ENCODE results near the gene HSDL2. TPM values are rescaled to one million over a fixed set of nuclear protein-coding genes. Genes with fewer than 3 reads are reported as not detected.
"Not testable (repeated sequence)": the region's sequence is repeated elsewhere in the genome, so short reads cannot be mapped to it uniquely, and the experiment has no call there.

The HSDL2 gene
- total RNA-seq, 1 donor from 2014 or later, result 21.6 TPM

DNA sequence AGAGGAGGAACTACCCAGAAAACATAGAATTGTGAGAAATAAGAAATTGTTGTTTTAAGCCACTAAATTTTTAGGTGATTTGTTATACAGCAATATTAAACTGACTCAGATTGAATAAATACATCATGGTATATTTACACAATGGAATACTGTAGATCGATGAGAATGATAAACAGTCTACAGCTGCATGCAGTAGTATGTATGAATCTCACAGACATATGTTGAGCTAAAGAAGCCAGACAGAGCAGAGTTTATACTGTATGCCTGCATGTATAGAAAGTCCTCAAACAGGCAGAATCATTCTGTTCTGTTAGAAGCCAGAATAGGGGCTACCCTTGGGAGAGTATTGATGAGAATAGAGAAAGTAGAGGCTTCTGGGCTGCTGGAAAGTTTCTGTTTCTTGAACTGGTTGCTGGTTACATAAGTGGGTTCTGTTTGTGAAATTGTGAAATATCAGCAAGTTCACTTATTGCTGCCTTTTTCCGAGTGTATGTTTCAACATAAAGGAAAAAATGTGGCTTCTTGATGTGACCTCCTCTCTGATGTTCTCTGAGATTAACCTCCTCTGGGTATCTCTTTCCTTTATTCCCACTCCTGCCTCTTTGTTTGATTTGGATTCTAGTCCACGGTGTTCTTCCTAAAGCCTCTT, 116.3 kb downstream of the HSDL2 start:
- no peak for DNase-seq (ENCODE audit: low read depth in 2 of 2)

DNA sequence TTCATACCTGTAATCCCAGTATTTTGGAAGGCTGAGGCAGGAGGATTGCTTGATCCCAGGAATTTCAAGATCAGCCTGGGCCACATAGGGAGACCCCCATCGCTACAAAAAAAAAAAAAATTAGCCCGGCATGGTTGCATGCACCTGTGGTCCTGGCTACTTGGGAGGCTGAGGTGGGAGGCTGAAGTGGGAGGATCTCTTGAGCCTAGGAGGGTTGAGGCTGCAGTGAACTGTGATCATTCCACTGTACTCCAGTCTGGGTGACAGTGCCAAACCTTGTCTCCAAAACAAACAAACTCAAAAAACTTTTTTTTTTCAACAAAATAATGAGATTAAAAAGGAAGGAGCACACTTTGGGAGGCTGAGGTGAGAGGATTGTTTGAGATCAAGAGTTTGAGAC, 120.9 kb downstream of the HSDL2 start:
- DNase-seq (ENCODE audit: low read depth in 2 of 2), result no peak

DNA sequence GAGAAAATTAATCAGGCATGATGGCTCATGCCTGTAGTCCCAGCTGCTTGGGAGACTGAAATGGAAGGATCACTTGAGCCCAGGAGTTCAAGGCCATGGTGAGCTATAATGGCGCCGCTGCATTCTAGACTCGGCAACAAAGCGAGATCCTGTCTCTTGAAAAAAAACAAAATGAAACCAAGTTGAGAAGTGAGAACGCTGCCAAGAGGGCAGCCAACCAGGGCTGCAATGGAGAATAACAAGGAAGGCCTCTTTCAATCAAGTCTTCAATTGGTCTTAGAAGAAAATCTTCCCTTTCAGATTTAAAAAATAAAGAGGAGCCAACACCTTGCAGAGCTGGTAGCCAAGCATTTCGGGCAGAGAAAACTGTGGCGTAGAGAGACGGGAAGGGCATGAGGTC, 121.4 kb downstream of the HSDL2 start:
- no peak for DNase-seq (ENCODE audit: low read depth in 2 of 2)

DNA sequence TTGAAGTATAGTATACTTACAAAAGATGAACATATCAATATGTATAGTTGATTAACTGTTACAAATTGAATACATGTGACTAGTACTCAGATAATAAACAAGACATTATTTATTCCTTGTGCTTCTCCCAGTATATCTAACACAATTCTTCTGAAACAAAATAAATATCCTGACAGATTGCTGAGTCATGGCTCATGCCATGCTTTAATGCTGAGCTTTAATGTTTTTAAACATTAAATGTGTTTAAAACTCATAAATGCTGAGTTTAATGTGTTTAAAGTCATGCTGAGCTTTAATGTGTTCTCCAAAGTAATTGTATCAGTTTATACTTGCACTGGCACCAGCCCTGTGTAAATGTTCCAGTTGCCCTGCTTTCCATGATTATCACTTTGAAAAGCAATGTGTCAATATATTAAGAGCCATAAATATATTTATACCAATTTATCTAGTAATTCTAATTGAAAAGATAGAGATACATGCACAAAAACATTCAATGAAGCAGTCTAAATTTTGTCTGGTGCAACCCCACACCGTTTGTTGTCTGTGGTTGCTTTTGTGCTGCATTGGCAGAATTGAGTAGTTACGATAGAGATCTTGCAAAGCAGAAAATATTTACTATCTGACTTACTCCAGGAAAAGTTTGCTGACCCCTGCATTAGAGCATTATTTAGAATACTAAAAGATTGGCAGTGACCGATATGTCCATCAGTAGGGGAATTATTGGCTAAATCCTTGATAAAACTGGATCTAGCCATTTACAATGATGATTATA, 122.5 kb downstream of the HSDL2 start:
- no peak for DNase-seq (ENCODE audit: low read depth in 2 of 2)

DNA sequence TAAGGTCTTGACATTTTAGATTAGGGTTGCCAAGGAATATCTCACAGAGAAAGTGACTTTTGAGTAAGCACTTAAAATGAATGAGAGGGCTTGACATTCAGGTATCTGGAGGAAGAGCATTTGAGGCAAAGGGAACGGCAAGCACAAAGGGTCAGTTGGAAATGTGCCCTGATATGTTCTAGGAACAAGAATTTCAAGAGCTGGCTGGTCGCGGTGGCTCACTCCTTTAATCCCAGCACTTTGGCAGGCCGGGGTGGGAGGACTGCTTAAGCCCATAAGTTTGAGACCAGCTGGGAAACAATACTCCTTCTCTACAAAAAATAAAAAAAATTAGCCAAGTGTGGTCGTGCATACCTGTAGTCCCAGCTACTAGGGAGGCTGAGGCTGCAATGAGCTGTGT, 123.3 kb downstream of the HSDL2 start:
- DNase-seq (ENCODE audit: low read depth in 2 of 2), result no peak

DNA sequence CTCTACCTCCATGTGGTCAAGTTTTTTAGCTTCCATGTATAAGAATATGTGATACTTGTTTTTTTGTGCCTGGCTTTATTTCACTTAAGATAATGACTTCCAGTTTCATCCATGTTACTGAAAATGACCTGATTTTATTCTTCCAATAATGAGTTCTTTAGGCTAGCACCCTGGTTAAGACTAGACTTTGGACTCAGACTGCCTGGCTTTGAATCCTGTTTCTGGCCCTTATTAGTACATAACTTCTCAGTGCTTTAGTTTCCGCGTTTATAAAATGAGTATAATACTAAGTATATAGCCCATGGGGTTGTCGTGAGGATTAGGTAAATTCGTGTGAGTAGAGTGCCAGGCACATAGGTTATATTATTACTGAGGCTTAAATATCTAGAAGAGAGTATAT, 125.2 kb downstream of the HSDL2 start:
- no peak for DNase-seq (ENCODE audit: low read depth in 2 of 2)

DNA sequence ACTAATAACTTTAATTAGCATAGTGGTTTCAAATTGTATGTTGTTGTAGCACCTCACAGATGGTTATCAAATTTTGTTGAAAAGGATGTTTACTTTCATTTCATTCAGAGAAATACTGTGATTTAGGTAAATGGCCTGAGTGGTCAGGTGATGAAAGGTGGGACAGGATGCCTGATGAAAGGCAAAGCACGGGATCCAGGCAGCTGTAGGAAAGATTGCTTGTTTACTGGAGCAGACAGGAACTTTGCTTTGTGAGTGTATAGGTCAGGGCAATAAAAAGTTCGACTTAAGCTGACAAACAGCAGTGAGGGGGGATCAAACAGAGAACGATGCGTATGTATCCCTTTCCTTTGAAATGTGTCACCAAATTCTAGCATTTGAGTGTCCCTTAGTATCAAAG, 125.7 kb downstream of the HSDL2 start:
- no peak for DNase-seq (ENCODE audit: low read depth in 2 of 2)

DNA sequence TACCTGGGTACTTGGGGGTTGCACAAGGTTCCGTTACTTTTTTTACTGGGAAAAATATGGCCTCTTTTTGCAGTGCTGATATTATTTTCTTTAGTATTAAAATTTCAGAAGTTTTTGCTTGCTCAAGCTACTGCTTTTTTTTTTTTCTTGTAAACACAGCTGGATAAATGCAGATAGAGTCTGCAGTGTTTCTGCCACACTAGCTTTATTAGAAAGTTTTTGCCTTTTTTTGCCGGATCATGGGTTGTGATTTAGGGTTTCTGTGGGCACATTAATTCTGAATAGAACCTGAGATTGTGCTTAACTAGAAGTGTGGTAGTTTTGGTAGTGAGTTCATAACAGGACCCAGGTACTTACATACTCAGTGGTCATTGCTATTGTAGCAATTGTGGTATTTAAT, 126.7 kb downstream of the HSDL2 start:
- no peak for DNase-seq (ENCODE audit: low read depth in 2 of 2)

DNA sequence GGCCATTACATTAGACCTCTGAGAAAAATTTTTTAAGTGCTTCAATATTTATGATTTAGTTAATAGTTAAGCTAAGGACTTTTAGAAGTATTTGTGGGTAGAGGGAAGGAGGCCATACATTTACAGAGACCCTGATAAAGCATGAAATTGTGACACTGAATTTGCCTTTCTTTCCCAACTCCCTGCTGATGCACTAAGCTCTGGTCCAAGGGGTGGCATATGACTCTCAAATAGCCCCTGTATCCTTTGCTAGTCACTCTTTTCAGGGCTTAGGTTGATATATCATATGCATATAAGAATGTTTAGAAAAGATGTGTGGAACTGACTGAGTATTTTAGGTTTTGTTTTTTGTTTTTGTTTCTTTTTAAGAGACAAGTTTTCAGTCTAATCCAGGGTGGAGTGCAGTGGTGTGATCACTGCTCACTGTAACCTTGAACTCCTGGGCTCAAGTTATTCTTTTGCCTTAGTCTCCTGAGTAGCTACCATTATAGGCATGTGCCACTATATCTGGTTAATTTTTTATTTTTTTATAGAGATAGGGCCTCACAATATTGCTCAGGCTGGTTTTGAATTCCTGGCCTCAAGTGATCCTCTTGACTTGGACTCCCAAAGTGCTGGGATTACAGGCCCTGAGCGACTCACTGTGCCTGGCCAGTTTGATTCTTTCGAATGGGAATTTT, 127.2 kb downstream of the HSDL2 start:
- no peak for DNase-seq (ENCODE audit: low read depth in 2 of 2)

DNA sequence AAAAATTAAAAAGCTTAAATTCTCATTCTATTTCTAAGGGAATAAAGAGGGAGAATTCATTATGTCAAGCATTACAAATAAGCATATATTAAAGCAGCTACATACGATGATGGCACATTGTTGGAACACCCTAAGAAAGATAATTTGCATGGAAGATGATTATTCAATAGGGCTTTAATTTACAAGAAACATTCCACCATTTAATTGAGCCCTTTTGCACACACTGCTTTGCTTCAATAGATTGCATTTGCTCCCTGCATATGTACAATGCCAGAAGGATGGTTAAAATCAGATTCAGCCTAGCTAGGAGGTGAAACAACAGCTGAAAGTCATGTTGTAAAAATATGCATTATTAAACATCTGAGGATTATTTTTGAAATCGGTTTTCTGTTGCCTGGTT, 128.5 kb downstream of the HSDL2 start:
- no peak for DNase-seq (ENCODE audit: low read depth in 2 of 2)

DNA sequence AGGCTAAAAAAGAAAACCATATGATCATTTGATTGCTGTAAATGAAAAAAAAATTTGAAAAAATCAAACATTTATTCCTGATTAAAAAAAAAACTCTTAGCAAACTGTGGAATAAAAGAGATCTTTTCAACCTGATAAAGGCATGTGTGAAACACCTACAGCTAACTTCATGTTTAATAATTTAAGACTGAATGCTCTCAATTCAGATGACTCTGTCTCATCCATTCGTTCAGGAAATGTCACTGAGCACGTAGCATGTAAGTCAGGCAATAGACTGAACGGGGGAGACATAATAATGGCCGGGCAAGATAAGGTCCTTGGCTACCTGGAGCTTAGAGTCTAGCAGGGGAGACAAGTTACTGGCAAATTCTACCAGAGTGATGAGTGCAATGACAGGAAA, 132.5 kb downstream of the HSDL2 start:
- DNase-seq (ENCODE audit: low read depth in 2 of 2), result not testable (repeated sequence)

DNA sequence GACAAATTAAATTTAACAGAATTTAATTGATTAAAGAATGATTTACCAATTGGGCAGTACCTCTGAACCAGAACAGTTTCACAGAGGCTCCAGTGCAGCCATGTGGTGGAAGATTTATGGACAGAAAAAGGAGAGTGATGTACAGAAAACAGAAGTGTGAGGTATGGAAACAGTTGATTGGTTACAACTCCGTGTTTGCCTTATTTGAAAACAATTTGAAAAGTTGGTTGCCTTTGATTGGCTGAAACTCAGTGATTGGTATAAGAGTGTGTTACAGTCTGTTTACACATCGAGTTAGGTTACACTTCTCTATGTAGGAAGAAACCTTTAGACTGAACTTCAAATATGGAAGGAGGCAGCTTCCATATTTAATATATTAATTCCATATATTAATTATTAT, 136.9 kb downstream of the HSDL2 start:
- no peak for DNase-seq (ENCODE audit: low read depth in 2 of 2)

DNA sequence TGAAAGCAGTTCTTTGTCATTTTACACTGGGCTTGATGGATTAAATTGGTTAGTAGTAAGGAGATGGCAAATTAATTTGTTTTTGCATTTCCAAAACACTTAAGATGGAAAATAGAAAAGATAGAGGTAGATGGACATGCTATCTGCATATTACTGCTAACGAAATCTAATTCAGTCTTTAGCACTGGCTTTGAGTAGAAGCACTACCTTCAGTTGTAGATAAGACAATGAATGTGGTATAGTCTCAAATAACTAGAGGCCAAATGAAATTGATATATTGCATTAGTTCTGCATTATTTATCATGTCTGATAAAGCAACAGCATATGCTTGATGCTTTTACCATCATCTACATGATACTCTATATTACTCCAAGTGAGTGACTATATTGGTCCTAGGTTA, 140.2 kb downstream of the HSDL2 start:
- no peak for DNase-seq (ENCODE audit: low read depth in 2 of 2)

DNA sequence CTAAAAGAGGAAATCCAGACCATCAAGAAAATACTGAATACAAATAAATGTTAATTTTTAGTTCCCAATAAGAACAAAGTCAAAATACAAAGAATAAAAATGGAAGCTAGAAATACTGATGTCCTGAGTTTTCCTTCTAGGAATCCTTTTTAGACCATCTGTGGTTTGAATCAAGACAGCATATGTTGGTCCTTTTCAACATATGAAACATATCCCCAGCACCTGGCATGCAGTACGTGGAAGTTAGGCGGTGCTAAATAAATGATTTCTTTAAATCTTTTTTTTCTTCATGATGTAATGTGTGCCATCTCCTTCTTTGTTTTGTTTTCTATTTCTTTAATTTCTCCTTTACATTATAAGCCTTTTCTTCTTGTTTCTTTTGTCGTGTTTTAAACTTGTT, 140.7 kb downstream of the HSDL2 start:
- DNase-seq (ENCODE audit: low read depth in 2 of 2), result no peak

Other genes starting within 250 kb of the HSDL2 start
- gene SUSD1, start 204.8 kb upstream of the HSDL2 start, total RNA-seq, result 35.4 and 35.9 TPM in 2 replicates
- 40.2 and 41.6 TPM in 2 replicates for gene PTBP3, start 46.5 kb upstream of the HSDL2 start, total RNA-seq
- 1.0 and 2.4 TPM in 2 replicates for gene KIAA1958, start 106.7 kb downstream of the HSDL2 start, total RNA-seq

All from dermis microvascular lymphatic vessel endothelial cell (primary cell).